IPS-18a (cell line): ENCODE data around the gene LTC4S.
"Not testable (repeated sequence)": the region's sequence is repeated elsewhere in the genome, so short reads cannot be mapped to it uniquely, and the experiment has no call there.

Experiments
- H3K27ac ChIP-seq: one replicate; pipeline ENCODE4 v1.5.1; 2013; ENCODE audit warnings: low read length
- H3K27me3 ChIP-seq: one replicate; pipeline ENCODE4 v1.6.1; 2013; ENCODE audit warnings: mild to moderate bottlenecking, low read length; ENCODE audit not compliant: control insufficient read depth, insufficient read depth
- H3K36me3 ChIP-seq: one replicate; pipeline ENCODE4 v1.6.1; 2013; ENCODE audit warnings: low read depth, low read length; ENCODE audit not compliant: control insufficient read depth
- H3K4me1 ChIP-seq: one replicate; pipeline ENCODE4 v1.6.1; 2013; ENCODE audit warnings: low read depth, low read length; ENCODE audit not compliant: control insufficient read depth
- H3K4me3 ChIP-seq: one replicate; pipeline ENCODE4 v1.5.1; 2013; ENCODE audit warnings: low read length
- H3K9ac ChIP-seq: one replicate; pipeline ENCODE4 v1.6.1; 2013; ENCODE audit warnings: mild to moderate bottlenecking, low read length, moderate library complexity
- H3K9me3 ChIP-seq: one replicate; pipeline ENCODE4 v1.6.1; 2013; ENCODE audit warnings: low read depth, low read length; ENCODE audit not compliant: control insufficient read depth

The LTC4S gene

GRCh38 chr5:179824745-179825112 is 30.9 kb downstream of the LTC4S start:
- no peak overlapping the region for H3K4me3 ChIP-seq
- no peak overlapping the region for H3K9ac ChIP-seq
- peaks cover 58% of the 10 kb centered on the region for H3K36me3 ChIP-seq

GRCh38 chr5:179825655-179826182 is 31.9 kb downstream of the LTC4S start:
- Histone ChIP-seq H3K4me1 (peaks cover 17% of the 10 kb centered on the region), H3K9me3 (no peaks in the 10 kb centered on the region), H3K27me3 (no peaks in the 10 kb centered on the region), H3K4me3 (no peak overlapping the region), H3K27ac (no peak overlapping the region), H3K36me3 (peaks cover 68% of the 10 kb centered on the region), H3K9ac (no peak overlapping the region)

More at GRCh38 chr5:179824745-179825112, 30.9 kb downstream of the LTC4S start:
- Histone ChIP-seq H3K9me3 (no peaks in the 10 kb centered on the region), H3K4me1 (peaks cover 25% of the 10 kb centered on the region), H3K27me3 (peaks cover 2% of the 10 kb centered on the region), H3K27ac (no peak overlapping the region)

GRCh38 chr5:179827680-179828079 is 33.9 kb downstream of the LTC4S start:
- Histone ChIP-seq H3K9me3 (no peaks in the 10 kb centered on the region), H3K36me3 (peaks cover 84% of the 10 kb centered on the region), H3K4me1 (peaks cover 9% of the 10 kb centered on the region), H3K9ac (no peak overlapping the region), H3K27me3 (no peaks in the 10 kb centered on the region), H3K4me3 (no peak overlapping the region), H3K27ac (no peak overlapping the region)

- peaks cover 86% of the 10 kb centered on the region for H3K36me3 ChIP-seq
- peaks cover 9% of the 10 kb centered on the region for H3K4me1 ChIP-seq
- H3K9ac ChIP-seq: no peak overlapping the region
- H3K9me3 ChIP-seq: no peaks in the 10 kb centered on the region
- no peaks in the 10 kb centered on the region for H3K27me3 ChIP-seq
- no peak overlapping the region for H3K27ac ChIP-seq
- H3K4me3 ChIP-seq: no peak overlapping the region
Observed at GRCh38 chr5:179828756-179829421, 35.1 kb downstream of the LTC4S start.

GRCh38 chr5:179829732-179830435 is 36.1 kb downstream of the LTC4S start:
- Histone ChIP-seq H3K27me3 (no peaks in the 10 kb centered on the region), H3K9me3 (no peaks in the 10 kb centered on the region), H3K36me3 (peaks cover 77% of the 10 kb centered on the region), H3K4me1 (peaks cover 9% of the 10 kb centered on the region), H3K27ac (no peak overlapping the region), H3K9ac (no peak overlapping the region), H3K4me3 (no peak overlapping the region)

GRCh38 chr5:179830818-179831468 is 37.2 kb downstream of the LTC4S start:
- peaks cover 9% of the 10 kb centered on the region for H3K4me1 ChIP-seq
- H3K27ac ChIP-seq: no peak overlapping the region
- no peaks in the 10 kb centered on the region for H3K9me3 ChIP-seq
- no peaks in the 10 kb centered on the region for H3K27me3 ChIP-seq
- H3K36me3 ChIP-seq: peaks cover 69% of the 10 kb centered on the region
- no peak overlapping the region for H3K4me3 ChIP-seq
- H3K9ac ChIP-seq: no peak overlapping the region

- Histone ChIP-seq H3K9ac (no peak overlapping the region), H3K27me3 (no peaks in the 10 kb centered on the region), H3K9me3 (no peaks in the 10 kb centered on the region), H3K27ac (no peak overlapping the region), H3K4me1 (peaks cover 9% of the 10 kb centered on the region), H3K36me3 (peaks cover 70% of the 10 kb centered on the region), H3K4me3 (no peak overlapping the region)
Observed at GRCh38 chr5:179832039-179832745, 38.4 kb downstream of the LTC4S start.

GRCh38 chr5:179833056-179833708 is 39.4 kb downstream of the LTC4S start:
- peaks cover 72% of the 10 kb centered on the region for H3K36me3 ChIP-seq
- H3K9ac ChIP-seq: no peak overlapping the region
- H3K4me3 ChIP-seq: no peak overlapping the region
- H3K9me3 ChIP-seq: no peaks in the 10 kb centered on the region
- H3K27ac ChIP-seq: no peak overlapping the region
- no peaks in the 10 kb centered on the region for H3K27me3 ChIP-seq
- H3K4me1 ChIP-seq: peaks cover 9% of the 10 kb centered on the region

GRCh38 chr5:179833709-179834070 is 39.9 kb downstream of the LTC4S start:
- Histone ChIP-seq H3K9ac (no peak overlapping the region), H3K36me3 (peaks cover 76% of the 10 kb centered on the region), H3K9me3 (no peaks in the 10 kb centered on the region), H3K27me3 (no peaks in the 10 kb centered on the region), H3K4me3 (no peak overlapping the region), H3K4me1 (peaks cover 7% of the 10 kb centered on the region), H3K27ac (no peak overlapping the region)

- Histone ChIP-seq H3K27ac (no peak overlapping the region), H3K4me1 (peaks cover 3% of the 10 kb centered on the region), H3K4me3 (no peak overlapping the region), H3K9ac (no peak overlapping the region), H3K36me3 (peaks cover 73% of the 10 kb centered on the region), H3K9me3 (no peaks in the 10 kb centered on the region), H3K27me3 (no peaks in the 10 kb centered on the region)
Observed at GRCh38 chr5:179834120-179834519, 40.3 kb downstream of the LTC4S start.

GRCh38 chr5:179834871-179835270 is 41.1 kb downstream of the LTC4S start:
- not testable (repeated sequence) for H3K9ac ChIP-seq, H3K27me3 ChIP-seq, H3K27ac ChIP-seq, H3K4me1 ChIP-seq, H3K9me3 ChIP-seq, H3K4me3 ChIP-seq
- peaks cover 72% of the 10 kb centered on the region for H3K36me3 ChIP-seq
